HUES6 (cell line): Measurements from ENCODE around the gene SIVA1.
A peak's percentile ranks its signal among the peaks of the same experiment; 100 is the strongest.

Experiments used
- H3K27ac ChIP-seq: 2 replicates; pipeline ENCODE4 v1.7.0; 2013; ENCODE audit warnings: low read depth, mild to moderate bottlenecking, low read length, inconsistent platforms
- H3K27me3 ChIP-seq: 2 replicates; pipeline ENCODE4 v1.6.1; 2013; ENCODE audit warnings: low read length; ENCODE audit not compliant: control insufficient read depth, insufficient read depth
- H3K36me3 ChIP-seq: 2 replicates; pipeline ENCODE4 v1.6.1; 2013; ENCODE audit warnings: low read length; ENCODE audit not compliant: control insufficient read depth, insufficient read depth
- H3K4me1 ChIP-seq: 2 replicates; pipeline ENCODE4 v1.6.1; 2013; ENCODE audit warnings: low read length; ENCODE audit not compliant: control insufficient read depth, insufficient read depth
- H3K4me3 ChIP-seq: 2 replicates; pipeline ENCODE4 v1.5.1; 2013; ENCODE audit warnings: low read depth, low read length
- H3K9ac ChIP-seq: one replicate; pipeline ENCODE4 v1.6.1; 2013; ENCODE audit warnings: mild to moderate bottlenecking, low read length
- H3K9me3 ChIP-seq: 2 replicates; pipeline ENCODE4 v1.6.1; 2013; ENCODE audit warnings: low read depth, low read length; ENCODE audit not compliant: control insufficient read depth, insufficient read depth

The SIVA1 gene, protein sequence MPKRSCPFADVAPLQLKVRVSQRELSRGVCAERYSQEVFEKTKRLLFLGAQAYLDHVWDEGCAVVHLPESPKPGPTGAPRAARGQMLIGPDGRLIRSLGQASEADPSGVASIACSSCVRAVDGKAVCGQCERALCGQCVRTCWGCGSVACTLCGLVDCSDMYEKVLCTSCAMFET

DNA sequence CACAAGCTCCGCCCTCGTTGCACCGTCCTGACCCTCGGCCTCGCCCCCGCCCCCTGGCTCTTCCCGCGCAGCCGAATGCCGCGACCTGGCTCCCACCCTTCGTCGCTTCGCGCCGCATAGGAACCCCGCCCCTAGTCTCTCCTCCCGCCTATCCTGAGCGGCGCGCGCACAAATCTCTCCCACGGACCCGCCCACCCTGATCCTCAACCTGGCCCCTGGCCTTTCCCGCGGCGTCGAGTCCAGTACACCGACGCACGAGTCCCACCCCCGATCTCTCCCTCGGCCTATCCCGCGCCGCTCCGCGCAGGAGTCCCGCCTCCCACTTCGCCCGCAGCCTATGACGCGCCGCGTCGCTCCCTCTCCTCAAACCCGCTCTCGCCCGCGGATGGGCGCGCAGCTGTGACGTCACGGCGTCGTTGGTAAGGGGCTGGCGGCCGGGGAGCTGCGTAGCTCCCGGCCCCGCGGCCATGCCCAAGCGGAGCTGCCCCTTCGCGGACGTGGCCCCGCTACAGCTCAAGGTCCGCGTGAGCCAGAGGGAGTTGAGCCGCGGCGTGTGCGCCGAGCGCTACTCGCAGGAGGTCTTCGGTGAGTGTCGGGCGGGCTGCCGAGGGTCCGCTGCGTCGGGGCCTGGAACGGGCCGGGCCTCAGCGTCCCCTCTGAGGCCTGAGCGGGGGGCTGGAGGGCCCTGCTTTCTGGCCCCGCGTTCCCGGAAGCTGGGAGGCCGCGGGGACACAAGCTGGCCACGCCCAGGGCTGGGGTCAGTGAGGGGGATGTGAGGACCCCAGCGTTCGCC lies at the start of gene SIVA1:
Gene SIVA1, plus strand, starts transcription at position 413 of the 793 bp plus-strand sequence. Its CDS starts 55 bp downstream, at position 468.
- peak within 1 kb of the TSS; percentile 96 for H3K9ac ChIP-seq

DNA sequence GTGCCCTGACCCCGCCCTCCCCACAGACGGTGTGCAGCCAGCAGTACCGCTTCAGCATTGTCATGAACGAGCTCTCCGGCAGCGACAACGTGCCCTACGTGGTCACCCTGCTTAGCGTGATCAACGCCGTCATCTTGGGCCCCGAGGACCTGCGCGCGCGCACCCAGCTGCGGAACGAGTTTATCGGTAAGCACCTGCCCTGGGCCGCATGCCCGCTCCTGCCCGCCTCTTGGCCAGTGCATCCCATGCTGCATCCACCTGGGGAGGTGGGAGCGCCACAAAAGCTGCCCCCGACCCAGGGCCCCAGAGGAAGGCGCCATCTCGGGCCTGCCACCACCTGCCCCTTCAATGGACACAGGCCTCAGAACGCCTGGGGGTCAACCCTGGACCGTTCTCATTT lies 49.7 kb upstream of the SIVA1 start:
- no peak overlapping the region for H3K27ac ChIP-seq
- H3K4me3 ChIP-seq, result no peak overlapping the region
- no peak overlapping the region for H3K9ac ChIP-seq
- H3K27me3 ChIP-seq, result no peaks in the 10 kb centered on the region
- H3K4me1 ChIP-seq, result peaks cover 38% of the 10 kb centered on the region
- peaks cover 49% of the 10 kb centered on the region for H3K36me3 ChIP-seq
- H3K9me3 ChIP-seq, result peaks cover 16% of the 10 kb centered on the region

More for the DNA sequence above, at the start of gene SIVA1:
- Histone ChIP-seq H3K36me3 (peaks cover 31% of the 10 kb centered on the region), H3K9me3 (peaks cover 16% of the 10 kb centered on the region), H3K27ac (peak within 1 kb of the TSS; percentile 96), H3K27me3 (no peaks in the 10 kb centered on the region), H3K4me1 (peaks cover 27% of the 10 kb centered on the region), H3K4me3 (peak within 1 kb of the TSS; percentile 99)

DNA sequence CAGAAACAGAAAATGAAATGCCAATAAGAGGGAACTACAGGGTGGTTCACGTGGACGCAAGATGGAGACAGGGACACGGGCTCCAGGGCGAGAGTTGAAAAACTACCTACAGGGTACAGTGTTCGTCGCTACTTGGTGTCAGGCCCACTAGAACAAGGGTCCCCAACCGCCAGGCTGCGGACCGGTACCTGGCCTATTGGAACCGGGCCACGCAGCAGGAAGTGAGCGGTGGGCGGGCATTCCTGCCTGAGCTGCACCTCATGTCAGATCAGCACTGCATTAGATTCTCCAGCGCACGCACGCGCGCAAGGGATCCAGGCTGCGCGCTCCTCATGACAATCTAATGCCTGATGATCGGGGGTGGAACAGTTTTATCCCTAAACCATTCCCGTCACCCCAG lies 48.7 kb upstream of the SIVA1 start:
- H3K4me3 ChIP-seq, result no peak overlapping the region
- H3K4me1 ChIP-seq, result peaks cover 37% of the 10 kb centered on the region
- peaks cover 50% of the 10 kb centered on the region for H3K36me3 ChIP-seq
- H3K9me3 ChIP-seq, result peaks cover 16% of the 10 kb centered on the region
- H3K9ac ChIP-seq, result no peak overlapping the region
- H3K27me3 ChIP-seq, result no peaks in the 10 kb centered on the region
- H3K27ac ChIP-seq, result no peak overlapping the region

DNA sequence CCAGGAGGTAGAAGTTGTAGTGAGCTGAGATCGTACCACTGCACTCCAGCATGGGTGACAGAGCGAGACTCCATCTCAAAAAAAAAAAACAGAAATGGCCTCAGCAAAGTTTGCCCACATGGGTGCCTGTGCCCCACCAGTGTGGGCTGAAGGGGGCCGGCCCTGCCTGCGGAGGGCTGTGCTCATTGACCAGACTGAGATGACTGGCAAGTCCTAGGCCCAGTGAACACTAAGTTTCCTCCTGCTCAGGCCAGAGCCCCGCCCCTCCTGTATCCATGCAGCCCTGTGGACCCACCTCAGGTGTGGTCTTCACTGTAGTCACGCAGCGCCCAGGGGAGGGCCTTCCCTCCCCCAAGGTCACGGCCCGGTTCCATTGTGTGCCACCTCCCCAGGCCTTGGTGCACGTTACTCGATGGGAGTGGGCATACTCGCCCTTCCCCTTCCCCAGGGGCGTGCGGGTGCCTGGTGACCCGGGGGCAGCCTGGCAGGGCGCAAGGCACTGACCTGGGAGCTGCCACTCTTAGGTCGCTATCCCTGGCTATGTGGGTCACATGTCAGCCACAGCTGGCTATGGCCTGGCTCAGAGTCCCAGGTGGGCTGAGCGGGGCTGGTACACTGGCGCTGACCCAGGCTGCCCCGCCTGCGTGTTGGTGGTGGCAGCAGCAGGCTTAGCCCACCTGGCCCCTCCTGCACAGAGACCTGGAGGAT lies 47.5 kb upstream of the SIVA1 start:
- H3K9ac ChIP-seq, result no peak overlapping the region
- peaks cover 62% of the 10 kb centered on the region for H3K36me3 ChIP-seq
- no peak overlapping the region for H3K27ac ChIP-seq
- no peak overlapping the region for H3K4me3 ChIP-seq
- H3K9me3 ChIP-seq, result peaks cover 16% of the 10 kb centered on the region
- peaks cover 27% of the 10 kb centered on the region for H3K4me1 ChIP-seq
- H3K27me3 ChIP-seq, result no peaks in the 10 kb centered on the region

DNA sequence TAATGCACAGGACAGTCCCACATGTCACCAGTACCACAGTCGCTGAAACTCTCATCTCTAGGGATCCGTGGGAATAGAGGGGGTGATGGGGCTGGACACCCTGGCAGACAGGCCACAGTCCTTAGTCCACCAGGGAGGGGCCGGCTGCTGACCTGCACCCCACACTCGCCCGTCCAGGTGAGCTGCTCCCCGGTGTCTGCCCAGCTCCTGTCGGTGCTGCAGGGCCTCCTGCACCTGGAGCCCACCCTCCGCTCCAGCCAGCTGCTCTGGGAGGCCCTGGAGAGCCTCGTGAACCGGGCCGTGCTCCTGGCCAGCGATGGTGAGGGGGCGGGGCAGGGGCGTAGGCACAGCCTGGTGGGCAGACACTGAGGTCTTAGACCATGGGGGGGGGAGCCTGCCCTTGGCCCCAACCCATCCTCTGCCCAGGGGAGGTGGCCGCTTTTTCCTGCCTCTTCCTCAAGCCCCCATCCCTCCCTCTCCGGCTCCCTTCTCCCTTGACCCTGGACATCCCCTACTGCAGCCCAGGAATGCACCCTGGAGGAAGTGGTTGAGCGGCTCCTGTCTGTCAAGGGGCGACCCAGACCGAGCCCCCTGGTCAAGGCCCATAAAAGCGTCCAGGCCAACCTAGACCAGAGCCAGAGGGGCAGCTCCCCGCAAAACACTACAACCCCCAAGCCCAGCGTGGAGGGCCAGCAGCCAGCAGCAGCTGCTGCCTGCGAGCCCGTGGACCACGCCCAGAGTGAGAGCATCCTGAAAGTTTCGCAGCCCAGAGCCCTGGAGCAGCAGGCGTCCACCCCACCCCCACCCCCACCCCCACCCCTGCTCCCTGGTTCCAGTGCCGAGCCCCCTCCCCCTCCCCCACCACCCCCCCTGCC lies 46.0 kb upstream of the SIVA1 start:
- peaks cover 68% of the 10 kb centered on the region for H3K36me3 ChIP-seq
- H3K9ac ChIP-seq, result no peak overlapping the region
- no peak overlapping the region for H3K4me3 ChIP-seq
- H3K4me1 ChIP-seq, result peaks cover 24% of the 10 kb centered on the region
- H3K9me3 ChIP-seq, result peaks cover 16% of the 10 kb centered on the region
- no peak overlapping the region for H3K27ac ChIP-seq
- no peaks in the 10 kb centered on the region for H3K27me3 ChIP-seq

DNA sequence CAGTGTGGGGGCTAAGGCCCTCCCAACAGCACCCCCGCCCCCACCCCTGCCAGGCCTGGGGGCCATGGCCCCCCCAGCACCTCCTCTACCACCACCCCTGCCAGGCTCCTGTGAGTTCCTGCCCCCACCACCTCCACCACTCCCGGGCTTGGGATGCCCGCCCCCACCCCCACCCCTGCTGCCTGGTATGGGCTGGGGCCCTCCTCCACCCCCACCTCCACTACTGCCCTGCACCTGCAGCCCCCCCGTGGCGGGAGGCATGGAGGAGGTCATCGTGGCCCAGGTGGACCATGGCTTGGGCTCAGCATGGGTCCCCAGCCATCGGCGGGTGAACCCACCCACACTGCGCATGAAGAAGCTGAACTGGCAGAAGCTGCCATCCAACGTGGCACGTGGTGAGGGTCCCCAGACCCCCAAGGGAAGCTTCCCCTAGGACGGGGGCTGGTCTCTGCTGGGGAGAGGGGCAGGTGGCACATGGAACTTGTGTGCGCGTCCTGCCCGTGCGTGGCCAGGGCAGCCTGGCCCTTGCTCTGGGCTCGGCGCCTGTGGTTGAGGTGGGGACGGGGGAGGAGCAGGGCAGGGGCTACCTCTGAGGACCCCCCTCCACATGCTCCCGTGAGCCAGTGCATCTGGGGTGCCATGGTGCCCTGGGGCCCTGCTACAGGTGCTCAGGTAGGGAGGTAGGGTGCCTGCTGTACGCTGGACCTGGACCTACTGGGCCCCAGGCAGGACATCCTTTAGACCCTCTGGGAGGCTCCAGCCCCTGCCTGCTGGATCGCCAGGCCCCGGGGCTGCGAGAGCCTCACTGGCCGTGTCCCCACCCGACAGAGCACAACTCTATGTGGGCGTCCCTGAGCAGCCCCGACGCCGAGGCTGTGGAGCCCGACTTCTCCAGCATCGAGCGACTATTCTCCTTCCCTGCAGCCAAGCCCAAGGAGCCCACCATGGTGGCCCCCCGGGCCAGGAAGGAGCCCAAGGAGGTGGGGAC lies 45.0 kb upstream of the SIVA1 start:
- Histone ChIP-seq H3K9me3 (peaks cover 16% of the 10 kb centered on the region), H3K27me3 (no peaks in the 10 kb centered on the region), H3K9ac (no peak overlapping the region), H3K27ac (no peak overlapping the region), H3K4me1 (peaks cover 24% of the 10 kb centered on the region), H3K4me3 (no peak overlapping the region), H3K36me3 (peaks cover 68% of the 10 kb centered on the region)

DNA sequence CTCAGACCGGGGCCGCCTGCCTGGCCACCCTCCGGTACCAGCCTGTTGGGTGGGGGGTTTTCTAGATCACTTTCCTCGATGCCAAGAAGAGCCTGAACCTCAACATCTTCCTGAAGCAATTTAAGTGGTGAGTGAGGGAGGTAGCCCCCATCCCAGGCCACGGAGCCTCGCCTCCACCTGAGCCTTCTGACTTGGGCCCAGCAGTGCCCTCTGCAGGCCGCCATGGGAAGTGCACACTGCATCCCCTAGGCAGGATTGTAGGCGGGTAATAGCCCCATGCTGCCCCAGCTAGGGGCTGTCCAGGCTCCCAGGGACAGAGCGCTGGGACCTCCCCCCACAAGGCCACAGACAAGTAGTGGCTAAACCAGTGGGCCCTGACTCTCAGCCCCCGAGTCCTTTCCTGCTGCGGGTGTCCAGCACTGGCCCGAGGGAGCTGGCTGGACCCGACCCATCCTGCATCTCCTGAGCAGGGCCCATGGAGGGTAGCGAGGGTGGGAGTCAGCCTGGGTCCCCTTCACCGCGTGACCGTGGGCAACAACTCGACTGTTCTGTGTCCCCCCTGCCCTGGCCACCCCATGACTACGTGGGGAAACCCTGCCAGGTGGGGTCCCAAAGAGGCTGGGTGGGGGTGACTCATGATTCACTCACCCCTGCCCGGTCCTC lies 44.2 kb upstream of the SIVA1 start:
- Histone ChIP-seq H3K9me3 (peaks cover 12% of the 10 kb centered on the region), H3K9ac (no peak overlapping the region), H3K27me3 (no peaks in the 10 kb centered on the region), H3K36me3 (peaks cover 68% of the 10 kb centered on the region), H3K27ac (no peak overlapping the region), H3K4me3 (no peak overlapping the region), H3K4me1 (peaks cover 24% of the 10 kb centered on the region)

DNA sequence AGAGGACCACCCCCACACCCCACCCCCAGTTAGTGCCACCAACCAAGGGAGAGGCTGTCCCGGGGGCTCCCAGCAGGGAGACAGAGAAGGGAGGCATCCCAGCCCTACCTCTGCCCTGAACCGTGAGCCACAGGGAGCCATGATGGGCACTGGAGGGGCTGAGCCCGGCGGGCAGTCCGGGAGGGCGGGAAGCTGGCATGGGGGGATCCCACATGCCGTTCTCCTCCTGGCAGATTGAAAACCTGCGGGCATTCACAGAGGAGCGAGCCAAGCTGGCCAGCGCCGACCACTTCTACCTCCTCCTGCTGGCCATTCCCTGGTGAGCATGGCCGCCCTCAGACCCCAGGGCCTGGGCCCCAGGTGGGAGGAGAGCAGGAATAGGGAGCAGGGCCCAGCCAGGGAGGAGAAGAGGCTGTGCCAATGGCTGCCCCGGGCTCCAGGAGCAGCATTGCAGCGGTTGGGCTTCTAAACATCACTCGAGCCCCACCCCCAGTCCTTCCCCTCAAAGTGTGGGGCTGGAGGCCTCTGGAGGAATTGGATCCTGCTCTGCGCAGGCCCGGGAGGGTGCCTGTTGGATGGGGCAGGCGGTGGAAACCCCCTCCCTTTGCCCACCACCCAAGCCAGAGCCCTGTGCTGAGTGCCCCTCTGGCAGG lies 43.4 kb upstream of the SIVA1 start:
- H3K4me3 ChIP-seq, result no peak overlapping the region
- no peak overlapping the region for H3K27ac ChIP-seq
- peaks cover 24% of the 10 kb centered on the region for H3K4me1 ChIP-seq
- H3K9ac ChIP-seq, result no peak overlapping the region
- peaks cover 68% of the 10 kb centered on the region for H3K36me3 ChIP-seq
- H3K9me3 ChIP-seq, result peaks cover 4% of the 10 kb centered on the region
- H3K27me3 ChIP-seq, result no peaks in the 10 kb centered on the region

DNA sequence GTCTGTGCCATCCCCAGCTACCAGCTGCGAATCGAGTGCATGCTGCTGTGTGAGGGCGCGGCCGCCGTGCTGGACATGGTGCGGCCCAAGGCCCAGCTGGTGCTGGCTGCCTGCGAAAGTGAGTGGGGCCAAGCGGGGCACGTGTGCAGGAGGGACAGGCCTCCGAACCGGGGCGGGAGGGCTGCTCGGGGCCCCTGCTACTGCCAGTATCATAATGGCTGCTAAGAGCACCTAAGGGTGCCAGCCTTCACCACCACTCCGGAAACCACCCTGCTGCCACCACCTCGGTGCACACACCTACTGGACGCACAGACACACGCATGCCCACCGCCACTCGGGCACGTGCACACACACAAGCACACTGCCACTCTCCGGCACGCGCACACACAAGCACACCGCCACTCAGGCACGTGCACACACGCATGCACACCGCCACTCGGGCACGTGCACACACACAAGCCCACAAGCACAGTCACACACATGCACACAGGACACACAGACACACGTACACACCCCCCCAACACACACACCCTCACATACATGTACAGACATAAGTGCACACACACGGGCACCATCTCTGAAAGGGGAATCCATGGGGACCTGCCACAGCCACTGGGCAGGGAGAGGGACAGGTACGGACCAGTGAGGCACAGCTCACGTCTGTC lies 42.7 kb upstream of the SIVA1 start:
- Histone ChIP-seq H3K36me3 (peaks cover 70% of the 10 kb centered on the region), H3K9ac (no peak overlapping the region), H3K27ac (no peak overlapping the region)

More for the DNA sequence above, 42.7 kb upstream of the SIVA1 start:
- H3K27me3 ChIP-seq, result no peaks in the 10 kb centered on the region
- no peaks in the 10 kb centered on the region for H3K9me3 ChIP-seq
- H3K4me3 ChIP-seq, result no peak overlapping the region
- peaks cover 24% of the 10 kb centered on the region for H3K4me1 ChIP-seq
